Measurements from ENCODE around the gene ENOX2.

DNA sequence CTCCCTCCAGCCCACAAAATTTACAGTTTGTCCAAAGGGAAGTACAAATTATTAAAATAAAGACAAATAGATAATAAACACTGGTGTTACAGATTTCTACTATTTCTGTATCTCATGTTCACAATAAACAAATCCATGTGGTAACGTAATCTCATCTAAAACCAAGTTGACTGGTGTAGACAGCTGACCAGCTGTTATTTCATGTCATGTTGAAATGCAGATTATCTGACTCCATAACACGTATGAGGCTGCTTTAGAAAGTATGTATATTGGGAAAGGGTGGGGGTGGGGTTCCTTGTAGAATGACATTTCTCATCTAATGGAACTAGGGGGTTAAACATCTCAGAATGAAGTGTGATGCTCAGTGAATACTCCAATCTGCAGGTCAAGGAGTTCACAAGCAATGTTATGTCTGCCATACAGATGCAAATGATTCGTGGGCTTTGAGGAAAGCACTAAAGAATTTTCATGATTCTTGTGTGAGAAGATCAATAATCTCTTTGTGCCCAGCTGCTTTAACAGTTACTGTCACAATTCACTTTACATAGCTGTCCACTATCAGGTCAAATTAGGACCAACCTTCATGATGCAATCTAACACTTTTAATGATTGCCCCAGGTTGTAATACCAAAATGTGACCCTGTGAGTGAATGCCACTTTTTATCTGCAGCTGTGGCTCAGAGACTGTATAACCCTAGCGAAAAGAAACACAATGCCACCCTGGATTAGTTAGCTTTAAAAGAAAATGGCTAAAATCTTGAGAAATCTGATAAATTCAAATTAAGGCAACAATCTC is 114.0 kb downstream of the ENOX2 start:
- TF ChIP-seq CTCF (IDR thresholded peaks at IDR 0.05) (no peak), EP300 (IDR thresholded peaks at IDR 0.05) (no peak)

All from upper lobe of left lung (tissue), 4 donors.